Stimulated activated CD4-positive, alpha-beta T cell treated with anti-CD3 and anti-CD28 coated beads, TNF-alpha, amount 100 ng/mL, for 4 hours (primary cell): ENCODE measurements around the gene AIRE.
"Not testable (repeated sequence)": the region's sequence is repeated elsewhere in the genome, so short reads cannot be mapped to it uniquely, and the experiment has no call there.

Experiments used
- DNase-seq, 3 experiments: peaks; one replicate each; pipeline ENCODE4 v3.0.0-alpha.2; 2020; ENCODE audit warnings: low read depth in 3 of 3

AIRE gene

GRCh38 chr21:44267655-44268142 is 18.0 kb upstream of the AIRE start:
- no peak for DNase-seq

- DNase-seq = no peak
Observed at GRCh38 chr21:44269090-44269489, 16.6 kb upstream of the AIRE start.

- no peak for DNase-seq
Observed at GRCh38 chr21:44271558-44272283, 14.0 kb upstream of the AIRE start.

GRCh38 chr21:44272284-44272858 is 13.3 kb upstream of the AIRE start:
- DNase-seq = no peak

- DNase-seq = no peak
Observed at GRCh38 chr21:44273046-44273445, 12.6 kb upstream of the AIRE start.

GRCh38 chr21:44275041-44275440 is 10.6 kb upstream of the AIRE start:
- no peak for DNase-seq

- no peak for DNase-seq
Observed at GRCh38 chr21:44279354-44280260, 6.1 kb upstream of the AIRE start.

- no peak for DNase-seq
Observed at GRCh38 chr21:44281801-44282200, 3.9 kb upstream of the AIRE start.

- no peak for DNase-seq
Observed at GRCh38 chr21:44282370-44282769, 3.3 kb upstream of the AIRE start.

GRCh38 chr21:44283211-44283785 is 2.4 kb upstream of the AIRE start:
- DNase-seq = not testable (repeated sequence)

GRCh38 chr21:44283948-44284347 is 1.7 kb upstream of the AIRE start:
- no peak for DNase-seq

GRCh38 chr21:44286086-44286715 is 525 bp downstream of the AIRE start:
- DNase-seq = no peak

GRCh38 chr21:44286716-44287632 is 1.3 kb downstream of the AIRE start:
- no peak for DNase-seq

GRCh38 chr21:44288251-44289110 is 2.8 kb downstream of the AIRE start:
- DNase-seq = no peak

- DNase-seq = no peak
Observed at GRCh38 chr21:44289381-44290010, 3.8 kb downstream of the AIRE start.

GRCh38 chr21:44290327-44291077 is 4.8 kb downstream of the AIRE start:
- no peak for DNase-seq

GRCh38 chr21:44291078-44291935 is 5.6 kb downstream of the AIRE start:
- no peak for DNase-seq
